Measurements from ENCODE around the gene PPBP.

The PPBP gene

GRCh38 chr4:74016068-74016467 is 28.1 kb upstream of the PPBP start:
- ChIA-PET CTCF (no interaction called here), POLR2A (no interaction called here)
- no peak for DNase-seq (ENCODE audit: extremely low spot score)
- no peak for TF ChIP-seq ZNF384 (IDR thresholded peaks at IDR 0.05)
- no peak for TF ChIP-seq PKNOX1 (IDR thresholded peaks at IDR 0.05)
- TF ChIP-seq SUZ12 (IDR thresholded peaks at IDR 0.05) = no peak
- no peak for TF ChIP-seq CTBP1 (IDR thresholded peaks at IDR 0.05; ENCODE audit: borderline replicate concordance)
- TF ChIP-seq FOXK2 (IDR thresholded peaks at IDR 0.05) = no peak
- no peak for TF ChIP-seq SP1 (IDR thresholded peaks at IDR 0.05)
- TF ChIP-seq HDGF (IDR thresholded peaks at IDR 0.05; ENCODE audit: borderline replicate concordance) = no peak
- TF ChIP-seq LEF1 (IDR thresholded peaks at IDR 0.05; ENCODE audit: borderline replicate concordance) = no peak
- no peak for TF ChIP-seq L3MBTL2 (conservative IDR thresholded peaks at IDR 0.05)
- TF ChIP-seq BHLHE40 (IDR thresholded peaks at IDR 0.05; ENCODE audit: borderline replicate concordance) = no peak
- TF ChIP-seq TARDBP (IDR thresholded peaks at IDR 0.05) = no peak
- no peak for TF ChIP-seq FOXM1 (IDR thresholded peaks at IDR 0.05; ENCODE audit: borderline replicate concordance)
- no peak for TF ChIP-seq ELF4 (IDR thresholded peaks at IDR 0.05)

- ChIA-PET CTCF (no interaction called here), POLR2A (no interaction called here)
- TF ChIP-seq TARDBP (IDR thresholded peaks at IDR 0.05) (no peak), FOXA1 (IDR thresholded peaks at IDR 0.05) (no peak)
- DNase-seq (ENCODE audit: extremely low spot score) = no peak
Measured at GRCh38 chr4:74015126-74015780, 27.3 kb upstream of the PPBP start.

- TF ChIP-seq ELF4 (IDR thresholded peaks at IDR 0.05) = no peak
- no peak for TF ChIP-seq HDGF (IDR thresholded peaks at IDR 0.05; ENCODE audit: borderline replicate concordance)
- TF ChIP-seq ARNT (IDR thresholded peaks at IDR 0.05) = no peak
- no peak for TF ChIP-seq CTBP1 (IDR thresholded peaks at IDR 0.05; ENCODE audit: borderline replicate concordance)
- no peak for TF ChIP-seq NFRKB (IDR thresholded peaks at IDR 0.05)
- TF ChIP-seq FOXK2 (IDR thresholded peaks at IDR 0.05) = no peak
- ChIA-PET POLR2A (no interaction called here), CTCF (no interaction called here)
- DNase-seq (ENCODE audit: extremely low spot score) = no peak
Measured at GRCh38 chr4:74014332-74014731, 26.3 kb upstream of the PPBP start.

GRCh38 chr4:74013264-74013663 is 25.3 kb upstream of the PPBP start:
- no peak for TF ChIP-seq FOXK2 (IDR thresholded peaks at IDR 0.05)
- TF ChIP-seq PKNOX1 (IDR thresholded peaks at IDR 0.05) = no peak
- no peak for TF ChIP-seq FOXA1 (IDR thresholded peaks at IDR 0.05)
- TF ChIP-seq L3MBTL2 (conservative IDR thresholded peaks at IDR 0.05) = no peak
- no peak for TF ChIP-seq ARNT (IDR thresholded peaks at IDR 0.05)
- TF ChIP-seq ELF4 (IDR thresholded peaks at IDR 0.05) = no peak
- no peak for TF ChIP-seq CTBP1 (IDR thresholded peaks at IDR 0.05; ENCODE audit: borderline replicate concordance)
- TF ChIP-seq FOXM1 (IDR thresholded peaks at IDR 0.05; ENCODE audit: borderline replicate concordance) = no peak
- TF ChIP-seq ZNF384 (IDR thresholded peaks at IDR 0.05) = no peak
- no peak for TF ChIP-seq SP1 (IDR thresholded peaks at IDR 0.05)
- no peak for TF ChIP-seq BHLHE40 (IDR thresholded peaks at IDR 0.05; ENCODE audit: borderline replicate concordance)
- TF ChIP-seq NFRKB (IDR thresholded peaks at IDR 0.05) = no peak
- no peak for TF ChIP-seq TARDBP (IDR thresholded peaks at IDR 0.05)
- TF ChIP-seq SUZ12 (IDR thresholded peaks at IDR 0.05) = no peak
- no peak for TF ChIP-seq LEF1 (IDR thresholded peaks at IDR 0.05; ENCODE audit: borderline replicate concordance)
- TF ChIP-seq HDGF (IDR thresholded peaks at IDR 0.05; ENCODE audit: borderline replicate concordance) = no peak
- no peak for DNase-seq (ENCODE audit: extremely low spot score)
- ChIA-PET POLR2A (no interaction called here), CTCF (no interaction called here)

- ChIA-PET CTCF (no interaction called here), POLR2A (no interaction called here)
- no peak for DNase-seq (ENCODE audit: extremely low spot score)
- TF ChIP-seq SP1 (IDR thresholded peaks at IDR 0.05) (no peak), BHLHE40 (IDR thresholded peaks at IDR 0.05; ENCODE audit: borderline replicate concordance) (no peak), FOXK2 (IDR thresholded peaks at IDR 0.05) (no peak), SUZ12 (IDR thresholded peaks at IDR 0.05) (no peak), HDGF (IDR thresholded peaks at IDR 0.05; ENCODE audit: borderline replicate concordance) (no peak), NFRKB (IDR thresholded peaks at IDR 0.05) (no peak), TARDBP (IDR thresholded peaks at IDR 0.05) (no peak), CTBP1 (IDR thresholded peaks at IDR 0.05; ENCODE audit: borderline replicate concordance) (no peak), PKNOX1 (IDR thresholded peaks at IDR 0.05) (no peak), ELF4 (IDR thresholded peaks at IDR 0.05) (no peak), L3MBTL2 (conservative IDR thresholded peaks at IDR 0.05) (no peak), LEF1 (IDR thresholded peaks at IDR 0.05; ENCODE audit: borderline replicate concordance) (no peak), ZNF384 (IDR thresholded peaks at IDR 0.05) (no peak), FOXM1 (IDR thresholded peaks at IDR 0.05; ENCODE audit: borderline replicate concordance) (no peak), ARNT (IDR thresholded peaks at IDR 0.05) (no peak), FOXA1 (IDR thresholded peaks at IDR 0.05) (no peak)
Measured at GRCh38 chr4:74012130-74012529, 24.1 kb upstream of the PPBP start.

- ChIA-PET CTCF (no interaction called here), POLR2A (no interaction called here)
- TF ChIP-seq SP1 (IDR thresholded peaks at IDR 0.05) = no peak
- no peak for TF ChIP-seq ZNF384 (IDR thresholded peaks at IDR 0.05)
- no peak for TF ChIP-seq FOXK2 (IDR thresholded peaks at IDR 0.05)
- no peak for TF ChIP-seq ARNT (IDR thresholded peaks at IDR 0.05)
- no peak for TF ChIP-seq FOXM1 (IDR thresholded peaks at IDR 0.05; ENCODE audit: borderline replicate concordance)
- no peak for TF ChIP-seq BHLHE40 (IDR thresholded peaks at IDR 0.05; ENCODE audit: borderline replicate concordance)
- no peak for TF ChIP-seq CTBP1 (IDR thresholded peaks at IDR 0.05; ENCODE audit: borderline replicate concordance)
- no peak for TF ChIP-seq PKNOX1 (IDR thresholded peaks at IDR 0.05)
- no peak for TF ChIP-seq NFRKB (IDR thresholded peaks at IDR 0.05)
- no peak for DNase-seq (ENCODE audit: extremely low spot score)
Measured at GRCh38 chr4:74009307-74009706, 21.3 kb upstream of the PPBP start.
